Suprapubic skin (tissue), 4 donors: Measurements from ENCODE around the gene SLC25A4.

ENCODE experiments used
- CTCF ChIP-seq, 2 donors: fragments of 200-600 bp in 1 of 2; fragments of 450-650 bp in 1 of 2; sonication (generic) in 1 of 2; IDR thresholded peaks; one replicate each; pipeline ENCODE4 v1.5.1; 2016 to 2019; ENCODE audit warnings: antibody characterized with exemption in 2 of 2, mild to moderate bottlenecking in 1 of 2, moderate library complexity in 1 of 2
- EP300 ChIP-seq: sonication (generic); formaldehyde crosslinking; IDR thresholded peaks from one replicate; pipeline ENCODE4 v1.6.1; 2017; ENCODE audit warnings: antibody characterized with exemption
- POLR2A ChIP-seq, 2 donors: fragments of 450-650 bp; IDR thresholded peaks; one replicate each; pipeline ENCODE4 v1.6.1; 2017; ENCODE audit warnings: antibody characterized with exemption in 2 of 2, mild to moderate bottlenecking in 2 of 2, moderate library complexity in 2 of 2
- POLR2AphosphoS5 ChIP-seq, 3 donors: sonication (generic); formaldehyde crosslinking; IDR thresholded peaks; one replicate each; pipeline ENCODE4 v1.6.1; 2017; ENCODE audit warnings: antibody characterized with exemption in 3 of 3

- no peak for TF ChIP-seq CTCF (IDR thresholded peaks at IDR 0.05)
- no peak for TF ChIP-seq POLR2A (IDR thresholded peaks at IDR 0.05)
- no peak for TF ChIP-seq EP300
- no peak for TF ChIP-seq POLR2AphosphoS5 (IDR thresholded peaks at IDR 0.05)
Observed at GRCh38 chr4:185100423-185100822, 42.6 kb upstream of the SLC25A4 start.
